ENCODE results near the gene SDK1.
"Not testable (repeated sequence)": the region's sequence is repeated elsewhere in the genome, so short reads cannot be mapped to it uniquely, and the experiment has no call there.

Gene SDK1

GRCh38 chr7:4257146-4258111, 956.4 kb downstream of the SDK1 start:
- no peak for DNase-seq
- in situ Hi-C loops (cut with HindIII; ENCODE audit: low pct_ligation_motif_present, low pct_unique_long_range_greater_than_20kb, low sequenced_read_pairs): no loop called here

GRCh38 chr7:4260116-4260515, 959.1 kb downstream of the SDK1 start:
- in situ Hi-C loops (cut with HindIII; ENCODE audit: low pct_ligation_motif_present, low pct_unique_long_range_greater_than_20kb, low sequenced_read_pairs); DNase-seq: not testable (repeated sequence)

- DNase-seq: no peak
- in situ Hi-C loops (cut with HindIII; ENCODE audit: low pct_ligation_motif_present, low pct_unique_long_range_greater_than_20kb, low sequenced_read_pairs): no loop called here
These were observed 960.0 kb downstream of the SDK1 start for GRCh38 chr7:4260867-4261600.

- in situ Hi-C loops (cut with HindIII; ENCODE audit: low pct_ligation_motif_present, low pct_unique_long_range_greater_than_20kb, low sequenced_read_pairs): no loop called here
- DNase-seq: no peak
These were observed 960.5 kb downstream of the SDK1 start for GRCh38 chr7:4261601-4261960.

- DNase-seq; in situ Hi-C loops (cut with HindIII; ENCODE audit: low pct_ligation_motif_present, low pct_unique_long_range_greater_than_20kb, low sequenced_read_pairs): not testable (repeated sequence)
These were observed 963.2 kb downstream of the SDK1 start for GRCh38 chr7:4264206-4264605.

- no peak for DNase-seq
- in situ Hi-C loops (cut with HindIII; ENCODE audit: low pct_ligation_motif_present, low pct_unique_long_range_greater_than_20kb, low sequenced_read_pairs): no loop called here
These were observed 964.0 kb downstream of the SDK1 start for GRCh38 chr7:4265066-4265465.

GRCh38 chr7:4265676-4266075, 964.6 kb downstream of the SDK1 start:
- in situ Hi-C loops (cut with HindIII; ENCODE audit: low pct_ligation_motif_present, low pct_unique_long_range_greater_than_20kb, low sequenced_read_pairs): no loop called here

GRCh38 chr7:4266270-4267040, 965.4 kb downstream of the SDK1 start:
- no peak for DNase-seq
- in situ Hi-C loops (cut with HindIII; ENCODE audit: low pct_ligation_motif_present, low pct_unique_long_range_greater_than_20kb, low sequenced_read_pairs): no loop called here

More at GRCh38 chr7:4265676-4266075, 964.6 kb downstream of the SDK1 start:
- DNase-seq: no peak

- no peak for DNase-seq
- in situ Hi-C loops (cut with HindIII; ENCODE audit: low pct_ligation_motif_present, low pct_unique_long_range_greater_than_20kb, low sequenced_read_pairs): no loop called here
These were observed 966.4 kb downstream of the SDK1 start for GRCh38 chr7:4267341-4268039.

- in situ Hi-C loops (cut with HindIII; ENCODE audit: low pct_ligation_motif_present, low pct_unique_long_range_greater_than_20kb, low sequenced_read_pairs): no loop called here
- no peak for DNase-seq
These were observed 967.3 kb downstream of the SDK1 start for GRCh38 chr7:4268040-4268965.

GRCh38 chr7:4269086-4269485, 968.0 kb downstream of the SDK1 start:
- no peak for DNase-seq
- in situ Hi-C loops (cut with HindIII; ENCODE audit: low pct_ligation_motif_present, low pct_unique_long_range_greater_than_20kb, low sequenced_read_pairs): no loop called here

- in situ Hi-C loops (cut with HindIII; ENCODE audit: low pct_ligation_motif_present, low pct_unique_long_range_greater_than_20kb, low sequenced_read_pairs): no loop called here
- DNase-seq: no peak
These were observed 968.7 kb downstream of the SDK1 start for GRCh38 chr7:4269746-4270145.

GRCh38 chr7:4270268-4270667, 969.2 kb downstream of the SDK1 start:
- in situ Hi-C loops (cut with HindIII; ENCODE audit: low pct_ligation_motif_present, low pct_unique_long_range_greater_than_20kb, low sequenced_read_pairs): no loop called here
- DNase-seq: no peak

- in situ Hi-C loops (cut with HindIII; ENCODE audit: low pct_ligation_motif_present, low pct_unique_long_range_greater_than_20kb, low sequenced_read_pairs): no loop called here
- DNase-seq: no peak
These were observed 970.1 kb downstream of the SDK1 start for GRCh38 chr7:4270941-4271715.

- in situ Hi-C loops (cut with HindIII; ENCODE audit: low pct_ligation_motif_present, low pct_unique_long_range_greater_than_20kb, low sequenced_read_pairs): no loop called here
These were observed 970.6 kb downstream of the SDK1 start for GRCh38 chr7:4271716-4272015.

GRCh38 chr7:4272141-4272540, 971.1 kb downstream of the SDK1 start:
- in situ Hi-C loops (cut with HindIII; ENCODE audit: low pct_ligation_motif_present, low pct_unique_long_range_greater_than_20kb, low sequenced_read_pairs): no loop called here
- no peak for DNase-seq

More at GRCh38 chr7:4271716-4272015, 970.6 kb downstream of the SDK1 start:
- DNase-seq: no peak

Measured in ACHN (cell line).